CD14-positive monocyte (primary cell): ENCODE data around the gene UBQLN2. TPM values are rescaled to one million over a fixed set of nuclear protein-coding genes. Genes with fewer than 3 reads are reported as not detected.

Source experiments
- DNase-seq, 3 donors: peaks; one replicate each; pipeline ENCODE4 v3.0.0-alpha.2; 2011 to 2022
- H2AFZ ChIP-seq: 2 replicates; pipeline ENCODE4 v1.6.0; 2012; ENCODE audit warnings: mild to moderate bottlenecking, low read depth, low read length, inconsistent platforms; ENCODE audit not compliant: insufficient read depth, poor library complexity, severe bottlenecking
- H3K27ac ChIP-seq, 2 donors: 1 replicate in 1 of 2; 2 replicates in 1 of 2; pipeline ENCODE4 v1.5.1; 2012 to 2013; ENCODE audit warnings: low read length in 2 of 2, control low read depth in 1 of 2, inconsistent platforms in 1 of 2, low read depth in 1 of 2, mild to moderate bottlenecking in 1 of 2
- H3K27me3 ChIP-seq, 2 donors: one replicate each; pipeline versions ENCODE4 v1.6.0 to v1.6.1; 2011 to 2013; ENCODE audit warnings: low read length in 2 of 2; ENCODE audit not compliant: control insufficient read depth in 2 of 2, insufficient read depth in 2 of 2
- H3K36me3 ChIP-seq, 2 donors: replicated peaks in 1 of 2; 1 replicate in 1 of 2; 2 replicates in 1 of 2; pipeline versions ENCODE4 v1.5.1 to v1.6.1; 2012 to 2013; ENCODE audit warnings: low read length in 2 of 2, control low read depth in 1 of 2, inconsistent platforms in 1 of 2, mild to moderate bottlenecking in 1 of 2; ENCODE audit not compliant: insufficient read depth in 2 of 2, control insufficient read depth in 1 of 2
- H3K4me1 ChIP-seq, 2 donors: 1 replicate in 1 of 2; 2 replicates in 1 of 2; pipeline versions ENCODE4 v1.5.1 to v1.6.1; 2012 to 2013; ENCODE audit warnings: low read length in 2 of 2, control low read depth in 1 of 2, inconsistent platforms in 1 of 2, mild to moderate bottlenecking in 1 of 2, moderate library complexity in 1 of 2; ENCODE audit not compliant: insufficient read depth in 2 of 2, control insufficient read depth in 1 of 2
- H3K4me2 ChIP-seq: replicated peaks from 2 replicates; pipeline ENCODE3; 2012; ENCODE audit warnings: low read length, moderate library complexity, mild to moderate bottlenecking; ENCODE audit not compliant: poor library complexity, severe bottlenecking; ENCODE audit errors: extremely low read depth
- H3K4me3 ChIP-seq, 3 experiments: fragments of 200-600 bp in 1 of 3; sonication (generic) in 1 of 3; replicated peaks in 1 of 3; 1 replicate in 2 of 3; 2 replicates in 1 of 3; pipeline ENCODE4 v1.5.1; 2011 to 2013; ENCODE audit warnings: low read length in 3 of 3, mild to moderate bottlenecking in 3 of 3, control low read depth in 2 of 3, low read depth in 2 of 3, inconsistent platforms in 1 of 3, moderate library complexity in 1 of 3
- H3K79me2 ChIP-seq: 2 replicates; pipeline ENCODE4 v1.6.0; 2012; ENCODE audit warnings: mild to moderate bottlenecking, control low read depth, inconsistent platforms, low read length, moderate library complexity; ENCODE audit not compliant: insufficient read depth
- H3K9ac ChIP-seq: 2 replicates; pipeline ENCODE4 v1.6.0; 2017; ENCODE audit warnings: low read length, mild to moderate bottlenecking; ENCODE audit not compliant: insufficient read depth, poor library complexity, severe bottlenecking
- H3K9me3 ChIP-seq, 2 donors: replicated peaks in 1 of 2; 1 replicate in 1 of 2; 2 replicates in 1 of 2; pipeline versions ENCODE4 v1.5.1 to v1.6.1; 2012 to 2013; ENCODE audit warnings: low read length in 2 of 2, control low read depth in 1 of 2; ENCODE audit not compliant: control insufficient read depth in 1 of 2, insufficient read depth in 1 of 2
- H4K20me1 ChIP-seq: 2 replicates; pipeline ENCODE4 v1.6.0; 2012; ENCODE audit warnings: mild to moderate bottlenecking, low read length, control low read depth, moderate library complexity; ENCODE audit not compliant: insufficient read depth
- H3K27ac Mint-ChIP-seq, 7 donors: one replicate each; pipeline ENCODE4 v1.8.0; 2020; ENCODE audit warnings: mild to moderate bottlenecking in 7 of 7, mixed read lengths in 7 of 7, moderate library complexity in 6 of 7, inconsistent platforms in 2 of 7
- H3K27me3 Mint-ChIP-seq, 3 donors: one replicate each; pipeline ENCODE4 v1.8.0; 2021 to 2022; ENCODE audit warnings: low read depth in 3 of 3, mild to moderate bottlenecking in 3 of 3, mixed read lengths in 3 of 3, moderate library complexity in 3 of 3, inconsistent platforms in 1 of 3
- H3K36me3 Mint-ChIP-seq, 2 donors: one replicate each; pipeline ENCODE4 v1.8.0; 2020; ENCODE audit warnings: mixed read lengths in 2 of 2, inconsistent platforms in 1 of 2, mild to moderate bottlenecking in 1 of 2
- H3K4me1 Mint-ChIP-seq: one replicate; pipeline ENCODE4 v1.8.0; 2020; ENCODE audit warnings: mild to moderate bottlenecking, mixed read lengths
- H3K4me3 Mint-ChIP-seq, 2 donors: one replicate each; pipeline ENCODE4 v1.8.0; 2020; ENCODE audit warnings: mild to moderate bottlenecking in 2 of 2, mixed read lengths in 2 of 2, moderate library complexity in 1 of 2
- H3K9me3 Mint-ChIP-seq, 7 donors: one replicate each; pipeline ENCODE4 v1.8.0; 2020 to 2022; ENCODE audit warnings: mixed read lengths in 7 of 7, mild to moderate bottlenecking in 6 of 7, moderate library complexity in 6 of 7, inconsistent platforms in 2 of 7
- CTCF ChIP-seq: fragments of 200-600 bp; IDR thresholded peaks from one replicate; pipeline ENCODE4 v1.8.0; 2022; ENCODE audit warnings: antibody characterized with exemption, mild to moderate bottlenecking
- WGBS: methylation state at CpG from one replicate; pipeline ENCODE4 v1.1.5; 2013; ENCODE audit warnings: missing lambda C conversion rate; ENCODE audit not compliant: insufficient coverage; 5-methylcytosine and 5-hydroxymethylcytosine counted together
- intact Hi-C, 2 donors: fragments of 100-400 bp; cut with micrococcal nuclease; formaldehyde crosslinking; loops; one replicate each; pipeline versions ENCODE4 v1.15.0 to v1.15.1; 2023
- polyA plus RNA-seq, 3 donors: library from polyadenylated mRNA; depleted of rRNA in 1 of 3; unstranded in 2 of 3; stranded (reverse) in 1 of 3; fragments of 300-500 nt in 2 of 3; fragments of >200 nt in 1 of 3; fragmentation: Illumina TruSeq in 2 of 3; gene quantifications; 1 replicate in 2 of 3; 2 replicates in 1 of 3; pipeline ENCODE4 v1.2.3, GENCODE V29; 2012 to 2021

Gene UBQLN2
- polyA plus RNA-seq, 3 donors: 12.6 to 38.4 (median 28.8) TPM

- no peaks in the 10 kb centered on the region for H3K36me3 Mint-ChIP-seq
- no peak overlapping the region for H3K4me3 Mint-ChIP-seq
- Histone ChIP-seq H3K4me3 (no peak overlapping the region), H3K4me2 (no peak overlapping the region), H3K4me1 (no peaks in the 10 kb centered on the region), H3K27ac (no peak overlapping the region), H2AFZ (no peak overlapping the region), H3K36me3 (no peaks in the 10 kb centered on the region), H3K27me3 (no peaks in the 10 kb centered on the region), H3K9me3 (peaks cover 0 to 5% of the 10 kb centered on the region in 2 donors), H3K9ac (no peak overlapping the region), H3K79me2 (no peaks in the 10 kb centered on the region), H4K20me1 (no peaks in the 10 kb centered on the region)
- DNase-seq: no peak
- intact Hi-C loops: no loop called here
- no peaks in the 10 kb centered on the region for H3K4me1 Mint-ChIP-seq
- WGBS: no CpG with 5 or more reads among the region's 1 CpG
- TF ChIP-seq CTCF: no peak
- peaks cover 0 to 5% (median 3%) of the 10 kb centered on the region in 7 donors for H3K9me3 Mint-ChIP-seq
- H3K27ac Mint-ChIP-seq: no peak overlapping the region
- H3K27me3 Mint-ChIP-seq: peaks cover 0 to 9% (median 0%) of the 10 kb centered on the region in 3 donors
Measured at GRCh38 chrX:56530011-56530410, 33.4 kb upstream of the UBQLN2 start.

- no peaks in the 10 kb centered on the region for H3K36me3 Mint-ChIP-seq
- no peak overlapping the region for H3K9ac ChIP-seq
- no peaks in the 10 kb centered on the region for H3K79me2 ChIP-seq
- no peak for DNase-seq
- WGBS: no CpG with 5 or more reads among the region's 1 CpG
- H3K27me3 Mint-ChIP-seq: peaks cover 1 to 5% (median 2%) of the 10 kb centered on the region in 3 donors
- no peaks in the 10 kb centered on the region for H4K20me1 ChIP-seq
- peaks cover 8 to 13% of the 10 kb centered on the region in 2 donors for H3K9me3 ChIP-seq
- H3K4me3 ChIP-seq: no peak overlapping the region
- no peak overlapping the region for H3K4me2 ChIP-seq
- H3K4me1 Mint-ChIP-seq: no peaks in the 10 kb centered on the region
- H3K27ac Mint-ChIP-seq: no peak overlapping the region
- H3K9me3 Mint-ChIP-seq: peaks cover 2 to 20% (median 8%) of the 10 kb centered on the region in 7 donors
- H3K4me1 ChIP-seq: no peaks in the 10 kb centered on the region
- TF ChIP-seq CTCF: no peak
- no peak overlapping the region for H3K4me3 Mint-ChIP-seq
- H2AFZ ChIP-seq: no peak overlapping the region
- no peaks in the 10 kb centered on the region for H3K27me3 ChIP-seq
- H3K27ac ChIP-seq: no peak overlapping the region
- H3K36me3 ChIP-seq: no peaks in the 10 kb centered on the region
- intact Hi-C loops: no loop called here
Measured at GRCh38 chrX:56550667-56551066, 12.8 kb upstream of the UBQLN2 start.
